ENCODE data around the gene HPS3.

GRCh38 chr3:149212386-149212785, 82.9 kb downstream of the HPS3 start:
- TF ChIP-seq CTCF (IDR thresholded peaks at IDR 0.05; ENCODE audit: poor library complexity, severe bottlenecking), result no peak
- TF ChIP-seq SMC3 (conservative IDR thresholded peaks at IDR 0.05; ENCODE audit: poor library complexity), result no peak
- TF ChIP-seq MXI1 (conservative IDR thresholded peaks at IDR 0.05; ENCODE audit: poor library complexity, severe bottlenecking), result no peak
- no peak for TF ChIP-seq RAD21 (conservative IDR thresholded peaks at IDR 0.05)
- no peak for TF ChIP-seq EZH2 (IDR thresholded peaks at IDR 0.05; ENCODE audit: borderline replicate concordance, insufficient read depth, low read length, poor library complexity, severe bottlenecking)
- no peak for TF ChIP-seq TAF1 (IDR thresholded peaks at IDR 0.05; ENCODE audit: low read depth)
- TF ChIP-seq, protein P1, sequence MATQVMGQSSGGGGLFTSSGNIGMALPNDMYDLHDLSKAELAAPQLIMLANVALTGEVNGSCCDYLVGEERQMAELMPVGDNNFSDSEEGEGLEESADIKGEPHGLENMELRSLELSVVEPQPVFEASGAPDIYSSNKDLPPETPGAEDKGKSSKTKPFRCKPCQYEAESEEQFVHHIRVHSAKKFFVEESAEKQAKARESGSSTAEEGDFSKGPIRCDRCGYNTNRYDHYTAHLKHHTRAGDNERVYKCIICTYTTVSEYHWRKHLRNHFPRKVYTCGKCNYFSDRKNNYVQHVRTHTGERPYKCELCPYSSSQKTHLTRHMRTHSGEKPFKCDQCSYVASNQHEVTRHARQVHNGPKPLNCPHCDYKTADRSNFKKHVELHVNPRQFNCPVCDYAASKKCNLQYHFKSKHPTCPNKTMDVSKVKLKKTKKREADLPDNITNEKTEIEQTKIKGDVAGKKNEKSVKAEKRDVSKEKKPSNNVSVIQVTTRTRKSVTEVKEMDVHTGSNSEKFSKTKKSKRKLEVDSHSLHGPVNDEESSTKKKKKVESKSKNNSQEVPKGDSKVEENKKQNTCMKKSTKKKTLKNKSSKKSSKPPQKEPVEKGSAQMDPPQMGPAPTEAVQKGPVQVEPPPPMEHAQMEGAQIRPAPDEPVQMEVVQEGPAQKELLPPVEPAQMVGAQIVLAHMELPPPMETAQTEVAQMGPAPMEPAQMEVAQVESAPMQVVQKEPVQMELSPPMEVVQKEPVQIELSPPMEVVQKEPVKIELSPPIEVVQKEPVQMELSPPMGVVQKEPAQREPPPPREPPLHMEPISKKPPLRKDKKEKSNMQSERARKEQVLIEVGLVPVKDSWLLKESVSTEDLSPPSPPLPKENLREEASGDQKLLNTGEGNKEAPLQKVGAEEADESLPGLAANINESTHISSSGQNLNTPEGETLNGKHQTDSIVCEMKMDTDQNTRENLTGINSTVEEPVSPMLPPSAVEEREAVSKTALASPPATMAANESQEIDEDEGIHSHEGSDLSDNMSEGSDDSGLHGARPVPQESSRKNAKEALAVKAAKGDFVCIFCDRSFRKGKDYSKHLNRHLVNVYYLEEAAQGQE (IDR thresholded peaks at IDR 0.05; ENCODE audit: borderline replicate concordance), result no peak
- no peak for TF ChIP-seq EP300 (conservative IDR thresholded peaks at IDR 0.05; ENCODE audit: poor library complexity, severe bottlenecking)
- no peak for TF ChIP-seq POLR2AphosphoS5 (IDR thresholded peaks at IDR 0.05)
